ENCODE results near the gene TMEM258. TPM values are rescaled to one million over a fixed set of nuclear protein-coding genes. Genes with fewer than 3 reads are reported as not detected.

The TMEM258 gene
- total RNA-seq, 1 donor from 2014 or later, result 162 TPM

DNA sequence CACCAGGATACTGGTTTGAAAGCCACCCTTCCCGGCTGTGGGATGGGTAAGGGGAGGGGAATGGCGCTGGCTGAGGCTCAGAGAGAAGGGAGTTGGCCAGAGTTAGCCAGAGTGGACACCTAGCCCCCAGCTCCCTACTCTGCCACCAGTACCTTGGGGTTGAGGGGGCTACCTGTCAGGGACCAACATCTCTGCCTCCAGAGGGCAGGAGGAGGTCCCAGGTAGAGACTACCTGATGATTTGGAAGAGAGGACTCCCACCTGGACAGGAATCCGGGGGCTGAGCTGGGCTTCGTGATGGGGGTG lies 36.3 kb downstream of the TMEM258 start:
- Mint-ChIP-seq H3K27me3 (ENCODE audit: low read depth) (peaks cover 53% of the 10 kb centered on the region), H3K27ac (ENCODE audit: unreplicated experiment) (no peak overlapping the region), H3K4me3 (no peak overlapping the region), H3K36me3 (ENCODE audit: low read depth) (no peaks in the 10 kb centered on the region), H3K9me3 (no peaks in the 10 kb centered on the region), H3K4me1 (peaks cover 11% of the 10 kb centered on the region)
- DNase-seq (ENCODE audit: low read depth, low spot score), result no peak
- TF ChIP-seq, protein P1, sequence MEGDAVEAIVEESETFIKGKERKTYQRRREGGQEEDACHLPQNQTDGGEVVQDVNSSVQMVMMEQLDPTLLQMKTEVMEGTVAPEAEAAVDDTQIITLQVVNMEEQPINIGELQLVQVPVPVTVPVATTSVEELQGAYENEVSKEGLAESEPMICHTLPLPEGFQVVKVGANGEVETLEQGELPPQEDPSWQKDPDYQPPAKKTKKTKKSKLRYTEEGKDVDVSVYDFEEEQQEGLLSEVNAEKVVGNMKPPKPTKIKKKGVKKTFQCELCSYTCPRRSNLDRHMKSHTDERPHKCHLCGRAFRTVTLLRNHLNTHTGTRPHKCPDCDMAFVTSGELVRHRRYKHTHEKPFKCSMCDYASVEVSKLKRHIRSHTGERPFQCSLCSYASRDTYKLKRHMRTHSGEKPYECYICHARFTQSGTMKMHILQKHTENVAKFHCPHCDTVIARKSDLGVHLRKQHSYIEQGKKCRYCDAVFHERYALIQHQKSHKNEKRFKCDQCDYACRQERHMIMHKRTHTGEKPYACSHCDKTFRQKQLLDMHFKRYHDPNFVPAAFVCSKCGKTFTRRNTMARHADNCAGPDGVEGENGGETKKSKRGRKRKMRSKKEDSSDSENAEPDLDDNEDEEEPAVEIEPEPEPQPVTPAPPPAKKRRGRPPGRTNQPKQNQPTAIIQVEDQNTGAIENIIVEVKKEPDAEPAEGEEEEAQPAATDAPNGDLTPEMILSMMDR (conservative IDR thresholded peaks at IDR 0.05), result no peak

DNA sequence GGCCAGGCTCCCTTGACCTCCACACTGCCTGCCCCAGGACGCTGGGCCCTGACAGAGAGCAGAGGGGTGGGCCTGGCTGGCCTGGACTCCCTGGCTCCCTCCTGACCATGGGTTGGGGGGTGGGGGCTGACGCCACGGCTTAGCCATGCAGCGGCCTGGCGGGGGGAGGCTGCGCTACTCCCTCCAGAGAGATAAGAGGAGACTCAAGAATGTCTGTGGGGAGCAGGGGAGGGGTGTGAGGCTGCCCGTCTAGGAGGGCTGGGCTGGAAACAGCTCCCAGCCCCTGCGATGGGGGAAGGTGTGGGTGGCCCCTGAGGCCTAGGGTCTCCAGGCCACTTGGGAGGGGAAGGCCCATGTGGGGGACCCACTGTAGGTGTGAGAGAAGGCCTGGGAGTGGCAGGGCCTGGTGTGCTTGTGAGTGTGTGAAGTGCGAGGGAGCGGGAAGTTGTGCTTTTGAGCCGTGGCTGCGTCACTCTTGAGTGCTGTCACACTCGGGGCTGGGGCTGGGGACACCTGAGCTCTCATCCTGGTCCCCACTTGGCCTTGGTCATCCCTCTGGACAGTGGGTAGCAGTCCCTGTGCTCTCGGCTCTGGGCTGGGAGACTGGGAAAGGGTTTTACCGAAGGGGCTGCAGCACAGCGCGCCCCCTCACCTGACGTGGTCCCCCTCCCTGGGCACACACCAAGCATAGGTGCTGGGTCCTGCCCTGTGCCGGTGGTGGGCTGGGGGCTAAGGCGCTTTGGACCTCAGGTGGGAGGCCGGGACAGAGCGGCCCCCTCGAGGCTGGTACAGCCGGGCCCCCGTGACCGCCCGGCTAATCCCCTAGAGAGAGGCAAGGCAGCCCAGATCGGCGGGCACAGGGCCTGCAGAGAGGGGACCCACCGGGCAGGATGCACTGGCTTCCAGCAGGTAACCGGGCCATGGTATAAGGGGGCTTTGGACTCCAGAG lies 37.6 kb downstream of the TMEM258 start:
- no peak for DNase-seq (ENCODE audit: low read depth, low spot score)
- Mint-ChIP-seq H3K27ac (ENCODE audit: unreplicated experiment) (no peak overlapping the region), H3K4me3 (no peak overlapping the region)

DNA sequence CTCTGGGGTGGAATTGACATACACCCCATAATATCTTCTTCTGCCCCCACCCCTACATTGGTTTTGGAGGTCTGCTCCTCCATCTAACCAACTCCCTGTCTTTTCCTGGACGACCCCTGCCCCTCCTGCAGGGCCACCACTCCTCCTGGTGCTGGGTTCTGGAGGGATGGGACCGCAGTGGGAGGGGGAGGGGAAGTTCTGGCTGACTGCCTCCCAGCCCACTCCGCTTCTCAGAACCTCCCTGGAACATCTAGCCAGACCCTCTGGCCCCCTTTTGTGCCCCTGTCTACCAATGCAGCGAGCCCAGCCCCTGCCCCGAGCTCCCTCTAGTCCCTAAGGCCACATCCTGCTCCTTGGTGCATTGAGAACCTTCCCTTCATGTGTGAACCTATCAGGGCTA lies 38.7 kb downstream of the TMEM258 start:
- H3K9me3 Mint-ChIP-seq, result no peaks in the 10 kb centered on the region
- H3K27ac Mint-ChIP-seq (ENCODE audit: unreplicated experiment), result no peak overlapping the region
- TF ChIP-seq, protein P1 (conservative IDR thresholded peaks at IDR 0.05), result no peak
- no peak for DNase-seq (ENCODE audit: low read depth, low spot score)
- no peaks in the 10 kb centered on the region for H3K36me3 Mint-ChIP-seq (ENCODE audit: low read depth)
- peaks cover 26% of the 10 kb centered on the region for H3K4me1 Mint-ChIP-seq
- peaks cover 60% of the 10 kb centered on the region for H3K27me3 Mint-ChIP-seq (ENCODE audit: low read depth)
- peak overlapping the region; percentile 78 for H3K4me3 Mint-ChIP-seq

More for the DNA sequence above, 37.6 kb downstream of the TMEM258 start:
- H3K36me3 Mint-ChIP-seq (ENCODE audit: low read depth), result no peaks in the 10 kb centered on the region
- TF ChIP-seq, protein P1 (conservative IDR thresholded peaks at IDR 0.05), result no peak
- H3K9me3 Mint-ChIP-seq, result no peaks in the 10 kb centered on the region
- H3K27me3 Mint-ChIP-seq (ENCODE audit: low read depth), result peaks cover 62% of the 10 kb centered on the region
- peaks cover 14% of the 10 kb centered on the region for H3K4me1 Mint-ChIP-seq

DNA sequence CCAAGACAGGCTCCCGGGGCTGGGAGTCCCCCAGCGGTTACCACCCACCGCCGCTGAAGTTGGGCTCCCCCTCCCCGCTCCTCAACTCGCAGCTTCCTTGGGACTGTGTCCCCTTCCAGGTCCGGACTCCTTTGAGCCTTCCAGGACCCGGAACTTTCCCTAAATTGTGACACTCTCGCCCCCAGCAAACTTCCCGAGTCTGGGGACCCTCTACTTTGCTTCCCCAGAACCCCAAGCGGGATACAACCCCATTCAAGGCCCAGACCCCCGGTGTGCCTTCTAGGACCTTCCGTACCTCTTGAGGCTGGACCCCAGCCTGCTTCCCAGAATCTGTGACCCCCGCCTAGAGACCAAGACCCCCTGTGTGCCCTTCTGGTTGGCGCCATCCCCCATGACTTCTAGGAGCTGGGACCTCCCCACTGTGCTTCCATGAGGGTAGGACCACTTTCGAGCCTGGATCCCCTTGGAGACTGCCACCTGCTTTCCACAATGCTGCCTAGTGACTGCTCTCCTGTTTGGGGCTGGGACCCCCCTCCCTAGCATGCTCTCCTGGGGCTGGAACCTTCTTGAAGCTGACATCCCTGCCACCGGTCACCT lies 39.4 kb downstream of the TMEM258 start:
- Mint-ChIP-seq H3K27me3 (ENCODE audit: low read depth) (peaks cover 59% of the 10 kb centered on the region), H3K4me3 (peak overlapping the region; percentile 78), H3K27ac (ENCODE audit: unreplicated experiment) (no peak overlapping the region)

DNA sequence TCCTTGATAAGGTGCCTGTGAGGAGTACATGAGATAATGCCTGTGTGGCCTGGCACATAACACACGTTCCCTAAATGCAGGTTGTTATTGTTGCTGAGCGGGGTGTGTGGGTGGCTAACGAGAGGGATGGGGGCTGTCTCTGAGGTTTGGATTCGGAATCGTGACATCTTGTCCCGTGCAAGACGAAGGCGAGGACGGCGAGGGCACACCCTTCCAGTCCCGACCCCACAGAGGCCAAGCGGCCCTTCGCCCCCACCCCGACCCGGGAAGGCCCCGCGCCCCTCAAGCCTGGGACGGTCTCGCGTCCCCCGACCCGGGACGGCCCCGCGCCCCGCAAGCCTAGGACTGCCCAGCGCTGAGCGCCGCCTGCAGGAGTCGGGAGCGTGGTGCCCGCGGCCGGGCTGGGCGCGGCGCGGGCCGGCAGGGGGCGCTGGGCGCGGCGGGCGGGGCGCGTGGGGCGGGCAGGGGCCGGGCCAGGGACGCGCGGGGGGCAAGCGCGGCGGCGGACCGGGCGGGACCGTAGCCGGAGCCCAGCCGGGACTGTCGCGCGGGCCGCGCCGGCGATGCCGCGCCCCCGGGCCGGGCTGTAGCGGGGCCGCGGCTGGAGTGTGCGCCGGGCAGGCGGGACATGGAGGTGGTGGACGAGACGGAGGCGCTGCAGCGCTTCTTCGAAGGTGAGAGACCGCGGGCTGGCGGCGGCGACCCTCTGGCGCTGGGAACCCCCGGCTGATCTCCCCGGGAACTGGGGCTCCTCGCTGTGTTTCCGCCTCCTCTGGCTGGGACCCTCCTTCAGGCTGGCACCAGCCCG lies 40.1 kb downstream of the TMEM258 start, which contains the start of gene MYRF:
MYRF (plus strand) TSS at position 520 of the 808 bp plus-strand sequence; CDS start at position 629, 109 bp downstream.
- H3K27me3 Mint-ChIP-seq (ENCODE audit: low read depth), result peaks cover 59% of the 10 kb centered on the region
- H3K4me3 Mint-ChIP-seq, result peak within 1 kb of the TSS; percentile 78
- no peaks in the 10 kb centered on the region for H3K9me3 Mint-ChIP-seq
- H3K36me3 Mint-ChIP-seq (ENCODE audit: low read depth), result no peaks in the 10 kb centered on the region
- H3K27ac Mint-ChIP-seq (ENCODE audit: unreplicated experiment), result no peak within 1 kb of the TSS
- TF ChIP-seq, protein P1 (conservative IDR thresholded peaks at IDR 0.05), result peak; percentile 60
- peak; percentile 71 for DNase-seq (ENCODE audit: low read depth, low spot score)
- peaks cover 31% of the 10 kb centered on the region for H3K4me1 Mint-ChIP-seq

More for the DNA sequence above, 39.4 kb downstream of the TMEM258 start:
- peaks cover 27% of the 10 kb centered on the region for H3K4me1 Mint-ChIP-seq
- no peak for DNase-seq (ENCODE audit: low read depth, low spot score)
- TF ChIP-seq, protein P1 (conservative IDR thresholded peaks at IDR 0.05), result no peak
- no peaks in the 10 kb centered on the region for H3K9me3 Mint-ChIP-seq
- no peaks in the 10 kb centered on the region for H3K36me3 Mint-ChIP-seq (ENCODE audit: low read depth)
